SK-N-MC (cell line): ENCODE results near the gene CYP2C9.
"Not testable (repeated sequence)": the region's sequence is repeated elsewhere in the genome, so short reads cannot be mapped to it uniquely, and the experiment has no call there.

Experiments used
- DNase-seq: peaks from one replicate; pipeline ENCODE4 v3.0.0-alpha.2; 2011; ENCODE audit warnings: low read depth, low spot score
- H3K27ac ChIP-seq: fragments of 200-600 bp; sonication (generic); 2 replicates; pipeline ENCODE4 v1.5.1; 2016; ENCODE audit warnings: mixed run types
- H3K36me3 ChIP-seq: fragments of 200-600 bp; sonication (generic); 2 replicates; pipeline ENCODE4 v1.6.1; 2017; ENCODE audit warnings: antibody characterized with exemption, low read length, mixed read lengths; ENCODE audit not compliant: insufficient read depth
- H3K4me3 ChIP-seq: fragments of 200-600 bp; sonication (generic); 2 replicates; pipeline ENCODE4 v1.5.1; 2016
- H3K9ac ChIP-seq: fragments of 200-600 bp; sonication (generic); 2 replicates; pipeline ENCODE4 v1.8.0; 2017; ENCODE audit warnings: mixed run types, mixed read lengths; ENCODE audit not compliant: insufficient read length
- H3K9me3 ChIP-seq: fragments of 200-600 bp; sonication (generic); 2 replicates; pipeline ENCODE4 v1.6.1; 2017; ENCODE audit warnings: low read depth, mild to moderate bottlenecking, antibody characterized with exemption, low read length, moderate library complexity, mixed read lengths
- EZH2 ChIP-seq: fragments of 200-600 bp; sonication (generic); IDR thresholded peaks from one replicate; pipeline ENCODE4 v1.6.1; 2017; ENCODE audit warnings: antibody characterized with exemption
- FOXP2 ChIP-seq: optimal IDR thresholded peaks from 2 replicates; pipeline ENCODE3; 2011; ENCODE audit warnings: mild to moderate bottlenecking, moderate library complexity; ENCODE audit not compliant: insufficient read depth; ENCODE audit errors: extremely low read length, control extremely low read depth
- POLR2AphosphoS5 ChIP-seq: IDR thresholded peaks from 2 replicates; pipeline ENCODE4 v1.6.1; 2012; ENCODE audit warnings: mild to moderate bottlenecking, low read depth, low read length, borderline replicate concordance

CYP2C9 gene

DNA sequence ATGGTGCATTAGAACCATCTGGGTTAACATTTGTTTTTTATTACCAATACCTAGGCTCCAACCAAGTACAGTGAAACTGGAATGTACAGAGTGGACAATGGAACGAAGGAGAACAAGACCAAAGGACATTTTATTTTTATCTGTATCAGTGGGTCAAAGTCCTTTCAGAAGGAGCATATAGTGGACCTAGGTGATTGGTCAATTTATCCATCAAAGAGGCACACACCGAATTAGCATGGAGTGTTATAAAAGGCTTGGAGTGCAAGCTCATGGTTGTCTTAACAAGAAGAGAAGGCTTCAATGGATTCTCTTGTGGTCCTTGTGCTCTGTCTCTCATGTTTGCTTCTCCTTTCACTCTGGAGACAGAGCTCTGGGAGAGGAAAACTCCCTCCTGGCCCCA lies at the start of gene CYP2C9:
CYP2C9 (plus strand) TSS at position 276 of the 400 bp plus-strand sequence; CDS start at position 301, 25 bp downstream.
- Histone ChIP-seq H3K9me3 (no peaks in the 10 kb centered on the region), H3K27ac (no peak within 1 kb of the TSS), H3K4me3 (no peak within 1 kb of the TSS), H3K9ac (no peak within 1 kb of the TSS), H3K36me3 (no peaks in the 10 kb centered on the region)
- no peak for TF ChIP-seq POLR2AphosphoS5
- no peak for TF ChIP-seq FOXP2
- TF ChIP-seq EZH2 = no peak
- DNase-seq = no peak

- Histone ChIP-seq H3K9me3 (no peaks in the 10 kb centered on the region), H3K4me3 (no peak overlapping the region), H3K36me3 (no peaks in the 10 kb centered on the region), H3K27ac (no peak overlapping the region), H3K9ac (no peak overlapping the region)
- no peak for DNase-seq
- TF ChIP-seq EZH2 (no peak), FOXP2 (no peak)
Measured at GRCh38 chr10:94889123-94889522, 49.3 kb upstream of the CYP2C9 start.

GRCh38 chr10:94890264-94891022 lies 48.0 kb upstream of the CYP2C9 start:
- TF ChIP-seq POLR2AphosphoS5 = no peak
- no peak for TF ChIP-seq EZH2
- TF ChIP-seq FOXP2 = no peak

GRCh38 chr10:94898414-94898813 lies 40.0 kb upstream of the CYP2C9 start:
- H3K9ac ChIP-seq, H3K9me3 ChIP-seq, H3K27ac ChIP-seq, DNase-seq, H3K4me3 ChIP-seq, H3K36me3 ChIP-seq: not testable (repeated sequence)

More at GRCh38 chr10:94890264-94891022, 48.0 kb upstream of the CYP2C9 start:
- no peak overlapping the region for H3K4me3 ChIP-seq
- no peaks in the 10 kb centered on the region for H3K36me3 ChIP-seq
- no peak overlapping the region for H3K9ac ChIP-seq
- DNase-seq = no peak
- no peaks in the 10 kb centered on the region for H3K9me3 ChIP-seq
- H3K27ac ChIP-seq = no peak overlapping the region

DNA sequence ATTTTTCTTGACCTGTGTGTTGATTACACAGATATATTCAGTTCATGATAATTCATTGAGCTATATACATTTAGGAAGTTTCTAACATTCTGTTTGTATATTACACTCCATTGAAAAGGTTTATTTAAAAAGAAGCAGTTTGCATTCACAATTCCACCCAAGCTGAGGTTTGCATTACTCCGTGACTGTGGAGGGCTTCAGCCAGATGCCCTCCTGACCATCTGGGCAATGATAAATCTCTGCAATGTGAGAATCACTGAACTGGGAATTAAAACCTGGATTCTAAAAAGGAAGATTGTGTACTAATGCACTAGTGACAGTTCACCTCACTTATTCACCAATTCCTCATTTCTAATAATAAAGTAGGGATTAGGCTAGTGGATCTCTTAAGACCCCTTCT lies 36.4 kb upstream of the CYP2C9 start:
- Histone ChIP-seq H3K27ac (no peak overlapping the region), H3K36me3 (no peaks in the 10 kb centered on the region), H3K9ac (no peak overlapping the region), H3K9me3 (no peaks in the 10 kb centered on the region), H3K4me3 (no peak overlapping the region)
- no peak for TF ChIP-seq EZH2
- no peak for TF ChIP-seq POLR2AphosphoS5
- no peak for TF ChIP-seq FOXP2
- DNase-seq = no peak

DNA sequence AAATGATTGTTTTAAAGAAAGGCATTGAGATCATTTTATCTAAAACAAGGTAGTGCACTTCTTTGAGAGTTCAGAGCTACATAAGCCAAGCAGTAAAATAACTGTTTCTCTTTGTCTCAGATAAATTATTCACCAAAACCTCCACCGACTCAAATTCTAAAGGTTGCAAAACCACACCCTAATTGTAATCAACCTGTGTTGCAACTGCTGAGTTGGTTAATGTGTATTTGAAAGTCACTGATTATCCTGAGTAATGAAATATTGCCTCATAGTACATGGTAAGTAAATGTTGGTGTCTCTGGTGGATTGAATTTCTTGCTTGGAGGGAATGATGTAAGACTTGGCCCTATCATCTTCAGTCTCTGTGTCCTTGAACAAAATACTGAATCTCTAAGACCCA lies 35.9 kb upstream of the CYP2C9 start:
- DNase-seq = no peak
- TF ChIP-seq EZH2 (no peak), POLR2AphosphoS5 (no peak), FOXP2 (no peak)
- no peak overlapping the region for H3K27ac ChIP-seq
- H3K36me3 ChIP-seq = no peaks in the 10 kb centered on the region
- H3K9ac ChIP-seq = no peak overlapping the region
- no peaks in the 10 kb centered on the region for H3K9me3 ChIP-seq
- no peak overlapping the region for H3K4me3 ChIP-seq

DNA sequence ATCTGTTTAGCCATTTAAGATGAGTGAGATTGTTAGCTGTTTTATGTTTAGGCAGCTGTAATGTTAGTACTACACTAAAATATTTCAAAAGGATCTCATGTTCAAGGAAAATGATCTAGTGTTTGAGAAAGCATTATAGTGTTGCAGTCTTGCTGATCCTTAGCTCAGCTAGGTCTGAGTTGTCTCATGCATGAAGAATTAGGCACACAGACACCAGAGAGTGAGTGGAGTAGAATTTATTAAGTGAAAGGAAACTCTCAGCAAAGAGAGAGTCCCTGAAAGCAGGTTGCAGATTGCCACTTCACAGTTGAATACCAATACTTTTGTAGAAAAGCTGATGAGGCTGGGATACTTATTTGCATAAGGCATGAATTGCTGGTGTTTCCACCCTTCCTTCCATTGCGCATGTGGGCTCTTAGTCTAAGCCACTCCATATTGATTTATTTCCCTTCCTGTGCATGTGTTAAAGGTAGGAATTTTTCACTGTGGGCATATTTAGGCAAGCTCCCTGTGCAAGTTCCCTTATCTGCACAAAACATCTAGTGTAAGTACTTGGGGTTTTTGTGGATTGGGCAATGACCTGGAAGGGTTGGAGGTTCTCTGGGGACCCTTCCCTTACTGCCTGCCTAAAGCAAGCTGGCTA lies 33.8 kb upstream of the CYP2C9 start:
- not testable (repeated sequence) for H3K4me3 ChIP-seq, DNase-seq, H3K9ac ChIP-seq, H3K36me3 ChIP-seq, H3K9me3 ChIP-seq, H3K27ac ChIP-seq

GRCh38 chr10:94916423-94916822 lies 22.0 kb upstream of the CYP2C9 start:
- TF ChIP-seq POLR2AphosphoS5 (no peak), EZH2 (no peak), FOXP2 (no peak)
- DNase-seq = no peak
- no peak overlapping the region for H3K9ac ChIP-seq
- H3K36me3 ChIP-seq = no peaks in the 10 kb centered on the region
- no peak overlapping the region for H3K27ac ChIP-seq
- no peak overlapping the region for H3K4me3 ChIP-seq
- H3K9me3 ChIP-seq = no peaks in the 10 kb centered on the region

DNA sequence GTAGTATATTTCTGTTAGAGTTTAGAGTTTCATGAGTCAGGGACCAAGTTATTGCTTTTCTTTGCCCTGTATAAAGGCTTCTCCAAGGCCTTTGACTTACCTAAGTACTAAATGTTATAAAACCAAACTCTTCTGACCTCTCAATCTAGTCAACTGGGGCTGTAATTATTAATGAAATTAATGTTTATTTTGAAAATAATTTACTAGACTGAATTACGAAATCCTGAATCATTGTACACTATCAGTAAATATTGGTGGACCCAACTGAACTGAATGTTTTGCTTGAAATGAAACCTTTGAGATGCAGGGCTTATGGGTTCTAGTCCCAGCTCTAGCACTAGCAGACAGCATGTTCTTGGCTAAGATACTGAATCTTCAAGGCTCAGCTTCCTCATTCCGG lies 1.7 kb upstream of the CYP2C9 start:
- no peak overlapping the region for H3K27ac ChIP-seq
- TF ChIP-seq FOXP2 (no peak), EZH2 (no peak), POLR2AphosphoS5 (no peak)
- H3K4me3 ChIP-seq = no peak overlapping the region
- no peaks in the 10 kb centered on the region for H3K9me3 ChIP-seq
- no peak overlapping the region for H3K9ac ChIP-seq
- DNase-seq = no peak
- no peaks in the 10 kb centered on the region for H3K36me3 ChIP-seq

DNA sequence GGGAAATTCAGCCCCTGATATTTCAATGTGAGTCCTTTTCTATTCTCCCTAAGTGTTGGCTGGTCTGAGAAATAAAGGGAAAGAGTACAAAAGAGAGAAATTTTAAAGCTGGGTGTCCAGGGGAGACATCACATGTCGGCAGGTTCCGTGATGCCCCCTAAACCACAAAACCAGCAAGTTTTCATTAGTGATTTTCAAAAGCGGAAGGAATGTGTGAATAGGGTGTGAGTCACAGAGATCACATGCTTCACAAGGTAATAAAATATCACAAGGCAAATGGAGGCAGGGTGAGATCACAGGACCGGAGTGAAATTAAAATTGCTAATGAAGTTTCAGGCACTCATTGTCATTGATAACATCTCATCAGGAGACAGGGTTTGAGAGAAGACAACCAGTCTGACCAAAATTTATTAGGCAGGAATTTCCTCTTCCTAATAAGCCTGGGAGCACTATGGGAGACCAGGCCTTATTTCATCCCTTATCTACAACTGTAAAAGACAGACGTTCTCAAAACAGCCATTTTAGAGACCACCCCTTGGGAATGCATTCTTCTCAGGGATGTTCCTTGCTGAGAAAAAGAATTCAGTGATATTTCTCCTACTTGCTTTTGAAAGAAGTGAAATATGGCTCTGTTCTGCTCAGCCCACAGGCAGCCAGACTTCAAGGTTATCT lies 5.1 kb downstream of the CYP2C9 start:
- H3K9ac ChIP-seq, DNase-seq, H3K27ac ChIP-seq, H3K9me3 ChIP-seq, H3K4me3 ChIP-seq, H3K36me3 ChIP-seq: not testable (repeated sequence)

GRCh38 chr10:94946181-94946580 lies 7.7 kb downstream of the CYP2C9 start:
- not testable (repeated sequence) for H3K9me3 ChIP-seq, H3K36me3 ChIP-seq, H3K27ac ChIP-seq, H3K9ac ChIP-seq, DNase-seq, H3K4me3 ChIP-seq
